Neuron (in vitro differentiated cells): ENCODE data around the gene NFIX.

Experiments
- H2AFZ ChIP-seq: one replicate; pipeline ENCODE4 v1.6.1; 2013; ENCODE audit warnings: low read depth, mild to moderate bottlenecking, inconsistent platforms, low read length, moderate library complexity
- H3K27me3 ChIP-seq: one replicate; pipeline ENCODE4 v1.6.1; 2013; ENCODE audit warnings: low read length; ENCODE audit not compliant: insufficient read depth
- H3K36me3 ChIP-seq: one replicate; pipeline ENCODE4 v1.6.1; 2013; ENCODE audit warnings: low read length; ENCODE audit not compliant: insufficient read depth
- H3K4me1 ChIP-seq: one replicate; pipeline ENCODE4 v1.6.1; 2013; ENCODE audit warnings: low read length; ENCODE audit not compliant: insufficient read depth
- H3K4me3 ChIP-seq: 2 replicates; pipeline ENCODE4 v1.5.1; 2013; ENCODE audit warnings: mild to moderate bottlenecking, low read length, moderate library complexity
- H3K9me3 ChIP-seq: one replicate; pipeline ENCODE4 v1.6.1; 2013; ENCODE audit warnings: low read length

The NFIX gene

GRCh38 chr19:13018035-13018914, 23.0 kb downstream of the NFIX start:
- no peak overlapping the region for H2AFZ ChIP-seq
- H3K9me3 ChIP-seq, result no peaks in the 10 kb centered on the region
- H3K36me3 ChIP-seq, result no peaks in the 10 kb centered on the region
- H3K4me3 ChIP-seq, result no peak overlapping the region
- peaks cover 98% of the 10 kb centered on the region for H3K27me3 ChIP-seq
- peaks cover 2% of the 10 kb centered on the region for H3K4me1 ChIP-seq

GRCh38 chr19:13019332-13019731, 24.1 kb downstream of the NFIX start:
- Histone ChIP-seq H3K4me3 (no peak overlapping the region), H3K4me1 (no peaks in the 10 kb centered on the region), H3K9me3 (no peaks in the 10 kb centered on the region), H3K36me3 (no peaks in the 10 kb centered on the region), H2AFZ (no peak overlapping the region), H3K27me3 (peaks cover 93% of the 10 kb centered on the region)

GRCh38 chr19:13020002-13020414, 24.7 kb downstream of the NFIX start:
- no peaks in the 10 kb centered on the region for H3K9me3 ChIP-seq
- H3K36me3 ChIP-seq, result no peaks in the 10 kb centered on the region
- no peak overlapping the region for H2AFZ ChIP-seq
- no peaks in the 10 kb centered on the region for H3K4me1 ChIP-seq
- no peak overlapping the region for H3K4me3 ChIP-seq
- H3K27me3 ChIP-seq, result peaks cover 93% of the 10 kb centered on the region

- H3K27me3 ChIP-seq, result peaks cover 93% of the 10 kb centered on the region
- H3K36me3 ChIP-seq, result no peaks in the 10 kb centered on the region
- no peak overlapping the region for H2AFZ ChIP-seq
- no peaks in the 10 kb centered on the region for H3K9me3 ChIP-seq
- no peak overlapping the region for H3K4me3 ChIP-seq
- H3K4me1 ChIP-seq, result no peaks in the 10 kb centered on the region
These were observed 27.0 kb downstream of the NFIX start for GRCh38 chr19:13022111-13022858.

- peaks cover 93% of the 10 kb centered on the region for H3K27me3 ChIP-seq
- no peak overlapping the region for H3K4me3 ChIP-seq
- H3K9me3 ChIP-seq, result no peaks in the 10 kb centered on the region
- no peaks in the 10 kb centered on the region for H3K4me1 ChIP-seq
- H2AFZ ChIP-seq, result no peak overlapping the region
- no peaks in the 10 kb centered on the region for H3K36me3 ChIP-seq
These were observed 27.8 kb downstream of the NFIX start for GRCh38 chr19:13022859-13023636.

GRCh38 chr19:13023656-13024055, 28.4 kb downstream of the NFIX start:
- Histone ChIP-seq H3K9me3 (no peaks in the 10 kb centered on the region), H3K4me1 (no peaks in the 10 kb centered on the region), H3K36me3 (no peaks in the 10 kb centered on the region), H3K27me3 (peaks cover 93% of the 10 kb centered on the region), H2AFZ (no peak overlapping the region), H3K4me3 (no peak overlapping the region)

- no peaks in the 10 kb centered on the region for H3K36me3 ChIP-seq
- no peak overlapping the region for H3K4me3 ChIP-seq
- H2AFZ ChIP-seq, result no peak overlapping the region
- H3K27me3 ChIP-seq, result peaks cover 93% of the 10 kb centered on the region
- no peaks in the 10 kb centered on the region for H3K4me1 ChIP-seq
- no peaks in the 10 kb centered on the region for H3K9me3 ChIP-seq
These were observed 29.1 kb downstream of the NFIX start for GRCh38 chr19:13024126-13024950.

GRCh38 chr19:13024951-13025697, 29.8 kb downstream of the NFIX start:
- H3K27me3 ChIP-seq, result peaks cover 94% of the 10 kb centered on the region
- no peak overlapping the region for H2AFZ ChIP-seq
- no peak overlapping the region for H3K4me3 ChIP-seq
- no peaks in the 10 kb centered on the region for H3K4me1 ChIP-seq
- no peaks in the 10 kb centered on the region for H3K9me3 ChIP-seq
- H3K36me3 ChIP-seq, result no peaks in the 10 kb centered on the region

- Histone ChIP-seq H3K27me3 (peaks cover 94% of the 10 kb centered on the region), H3K4me1 (no peaks in the 10 kb centered on the region), H3K4me3 (no peak overlapping the region)
These were observed 30.7 kb downstream of the NFIX start for GRCh38 chr19:13025819-13026456.

GRCh38 chr19:13026462-13027370, 31.4 kb downstream of the NFIX start:
- Histone ChIP-seq H3K9me3 (no peaks in the 10 kb centered on the region), H3K27me3 (peaks cover 94% of the 10 kb centered on the region), H2AFZ (no peak overlapping the region), H3K36me3 (no peaks in the 10 kb centered on the region), H3K4me1 (peaks cover 4% of the 10 kb centered on the region), H3K4me3 (no peak overlapping the region)

More at GRCh38 chr19:13025819-13026456, 30.7 kb downstream of the NFIX start:
- Histone ChIP-seq H3K9me3 (no peaks in the 10 kb centered on the region), H3K36me3 (no peaks in the 10 kb centered on the region), H2AFZ (no peak overlapping the region)

GRCh38 chr19:13027557-13027956, 32.3 kb downstream of the NFIX start:
- Histone ChIP-seq H3K4me3 (no peak overlapping the region), H3K9me3 (no peaks in the 10 kb centered on the region), H3K4me1 (peaks cover 10% of the 10 kb centered on the region), H2AFZ (no peak overlapping the region), H3K36me3 (no peaks in the 10 kb centered on the region), H3K27me3 (peaks cover 91% of the 10 kb centered on the region)
